ENCODE data around the gene C2CD4C.

The C2CD4C gene

GRCh38 chr19:444677-445210 is 35.8 kb upstream of the C2CD4C start:
- no peak for DNase-seq (ENCODE audit: low read depth)
- TF ChIP-seq CTCF (conservative IDR thresholded peaks at IDR 0.05; ENCODE audit: control insufficient read depth, insufficient read depth, low read depth, low read length) = no peak
- H3K4me3 ChIP-seq (ENCODE audit: control insufficient read depth, low read depth, low read length) = no peak overlapping the region

GRCh38 chr19:443005-443404 is 34.1 kb upstream of the C2CD4C start:
- no peak for TF ChIP-seq CTCF (conservative IDR thresholded peaks at IDR 0.05; ENCODE audit: control insufficient read depth, insufficient read depth, low read depth, low read length)
- H3K4me3 ChIP-seq (ENCODE audit: control insufficient read depth, low read depth, low read length) = no peak overlapping the region
- DNase-seq (ENCODE audit: low read depth) = no peak

GRCh38 chr19:442085-442484 is 33.1 kb upstream of the C2CD4C start:
- no peak for DNase-seq (ENCODE audit: low read depth)

GRCh38 chr19:441213-441836 is 32.4 kb upstream of the C2CD4C start:
- TF ChIP-seq CTCF (conservative IDR thresholded peaks at IDR 0.05; ENCODE audit: control insufficient read depth, insufficient read depth, low read depth, low read length) = no peak
- DNase-seq (ENCODE audit: low read depth) = no peak
- no peak overlapping the region for H3K4me3 ChIP-seq (ENCODE audit: control insufficient read depth, low read depth, low read length)

More at GRCh38 chr19:442085-442484, 33.1 kb upstream of the C2CD4C start:
- no peak overlapping the region for H3K4me3 ChIP-seq (ENCODE audit: control insufficient read depth, low read depth, low read length)
- no peak for TF ChIP-seq CTCF (conservative IDR thresholded peaks at IDR 0.05; ENCODE audit: control insufficient read depth, insufficient read depth, low read depth, low read length)

- no peak overlapping the region for H3K4me3 ChIP-seq (ENCODE audit: control insufficient read depth, low read depth, low read length)
- TF ChIP-seq CTCF (conservative IDR thresholded peaks at IDR 0.05; ENCODE audit: control insufficient read depth, insufficient read depth, low read depth, low read length) = no peak
- DNase-seq (ENCODE audit: low read depth) = no peak
These were observed 31.7 kb upstream of the C2CD4C start for GRCh38 chr19:440391-441212.

- no peak for DNase-seq (ENCODE audit: low read depth)
- TF ChIP-seq CTCF (conservative IDR thresholded peaks at IDR 0.05; ENCODE audit: control insufficient read depth, insufficient read depth, low read depth, low read length) = no peak
- H3K4me3 ChIP-seq (ENCODE audit: control insufficient read depth, low read depth, low read length) = no peak overlapping the region
These were observed 30.4 kb upstream of the C2CD4C start for GRCh38 chr19:439167-439900.
